AG09309 (cell line): ENCODE results near the gene TRIM15.
A peak's percentile ranks its signal among the peaks of the same experiment; 100 is the strongest.
"Not testable (repeated sequence)": the region's sequence is repeated elsewhere in the genome, so short reads cannot be mapped to it uniquely, and the experiment has no call there.

Experiments
- DNase-seq: peaks from one replicate; pipeline ENCODE4 v3.0.0-alpha.2; 2010; ENCODE audit warnings: low read depth
- H3K4me3 ChIP-seq: 2 replicates; pipeline ENCODE4 v1.5.1; 2011; ENCODE audit warnings: mild to moderate bottlenecking, low read depth, low read length, moderate library complexity; ENCODE audit not compliant: control insufficient read depth
- CTCF ChIP-seq: IDR thresholded peaks from 2 replicates; pipeline ENCODE4 v1.5.1; 2011; ENCODE audit warnings: mild to moderate bottlenecking, low read depth, low read length, inconsistent platforms; ENCODE audit not compliant: insufficient read depth, control insufficient read depth; ENCODE audit errors: missing control alignments

TRIM15 gene

GRCh38 chr6:30163918-30164654 is 740 bp downstream of the TRIM15 start:
- DNase-seq: no peak
- no peak overlapping the region for H3K4me3 ChIP-seq
- no peak for TF ChIP-seq CTCF

DNA sequence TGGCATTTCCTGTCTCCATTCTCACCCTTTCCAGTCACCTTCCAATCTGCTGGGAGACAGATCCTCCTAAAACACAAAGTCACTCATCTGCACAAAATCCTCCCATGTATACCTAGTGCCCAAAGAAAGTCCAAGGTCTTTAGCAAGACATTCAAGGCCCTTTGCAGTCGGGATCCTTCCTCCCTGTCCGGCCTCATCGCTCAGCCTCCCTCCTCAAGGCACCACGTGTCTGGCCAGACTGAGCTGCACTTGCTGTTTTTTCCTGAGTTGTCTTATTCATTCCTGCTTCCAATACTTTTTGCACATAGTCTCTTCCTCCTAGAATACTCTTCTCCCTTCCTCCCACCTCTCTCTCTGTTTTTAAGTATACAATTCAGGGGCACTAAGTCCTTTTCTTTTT is 1.4 kb downstream of the TRIM15 start:
- H3K4me3 ChIP-seq: no peak overlapping the region
- DNase-seq: no peak
- TF ChIP-seq CTCF: no peak

GRCh38 chr6:30165238-30165637 is 1.9 kb downstream of the TRIM15 start:
- not testable (repeated sequence) for H3K4me3 ChIP-seq, DNase-seq

GRCh38 chr6:30167101-30167500 is 3.8 kb downstream of the TRIM15 start:
- H3K4me3 ChIP-seq: no peak overlapping the region
- no peak for TF ChIP-seq CTCF
- no peak for DNase-seq

GRCh38 chr6:30168741-30169140 is 5.4 kb downstream of the TRIM15 start:
- H3K4me3 ChIP-seq: no peak overlapping the region
- DNase-seq: no peak
- TF ChIP-seq CTCF: no peak

- DNase-seq: peak; percentile 14
These were observed 6.6 kb downstream of the TRIM15 start for GRCh38 chr6:30169658-30170614.

More at GRCh38 chr6:30169658-30170614, 6.6 kb downstream of the TRIM15 start:
- H3K4me3 ChIP-seq: no peak overlapping the region
- TF ChIP-seq CTCF: peak; percentile 85
